PC-3 (cell line): ENCODE results near the gene VWA7. TPM values are rescaled to one million over a fixed set of nuclear protein-coding genes. Genes with fewer than 3 reads are reported as not detected.

Experiments used
- ATAC-seq: fragments of 200-7000 bp; cut with Tn5 transposase; 2 replicates; pipeline ENCODE4 v1.9.1; 2020; ENCODE audit warnings: mild to moderate bottlenecking, moderate library complexity
- BruUV-seq: library from RNA; stranded (reverse); fragments of 400-500 nt; replicated peaks from 2 replicates; lab custom pipeline; 2021; lab: Mats Ljungman, UMichigan
- CTCF ChIA-PET: fragments of 300-600 bp; sonication (Branson Sonifier 250); formaldehyde crosslinking; loops from one replicate; lab custom pipeline; 2022; ENCODE audit warnings: antibody characterized with exemption; lab: Charles Lee
- POLR2A ChIA-PET: fragments of 300-600 bp; sonication (Branson Sonifier 250); formaldehyde crosslinking; loops from one replicate; lab custom pipeline; 2022; ENCODE audit warnings: antibody characterized with exemption; ENCODE audit not compliant: unreplicated experiment; lab: Charles Lee
- DNase-seq: peaks from one replicate; pipeline ENCODE4 v3.0.0-alpha.2; 2015
- H2AFZ ChIP-seq: fragments of 300-600 bp; sonication (generic); 2 replicates; pipeline ENCODE4 v1.6.0; 2016; ENCODE audit warnings: antibody characterized with exemption, low read length
- H3F3A ChIP-seq: fragments of 300-600 bp; sonication (generic); one replicate; pipeline ENCODE4 v1.6.0; 2017; ENCODE audit warnings: antibody characterized with exemption, low read length, control low read depth, mild to moderate bottlenecking; ENCODE audit not compliant: unreplicated experiment
- H3K27ac ChIP-seq: fragments of 300-600 bp; sonication (generic); 2 replicates; pipeline ENCODE4 v1.5.1; 2016; ENCODE audit warnings: mild to moderate bottlenecking, low read length
- H3K27me3 ChIP-seq: fragments of 300-600 bp; sonication (generic); 2 replicates; pipeline ENCODE4 v1.6.1; 2016; ENCODE audit warnings: low read length, mixed read lengths
- H3K36me3 ChIP-seq: fragments of 300-600 bp; sonication (generic); 2 replicates; pipeline ENCODE4 v1.6.1; 2016; ENCODE audit warnings: low read depth, mixed run types, low read length, mixed read lengths
- H3K4me1 ChIP-seq: fragments of 300-600 bp; sonication (generic); 2 replicates; pipeline ENCODE4 v1.5.1; 2016; ENCODE audit warnings: low read length; ENCODE audit not compliant: insufficient read depth
- H3K4me2 ChIP-seq: fragments of 300-600 bp; sonication (generic); 2 replicates; pipeline ENCODE4 v1.6.0; 2016; ENCODE audit warnings: low read length
- H3K4me3 ChIP-seq: fragments of 300-600 bp; sonication (generic); 2 replicates; pipeline ENCODE4 v1.5.1; 2016; ENCODE audit warnings: mild to moderate bottlenecking, low read length, mixed read lengths
- H3K79me2 ChIP-seq: fragments of 300-600 bp; sonication (generic); 2 replicates; pipeline ENCODE4 v1.6.1; 2017; ENCODE audit warnings: low read length, mixed read lengths
- H3K9ac ChIP-seq: fragments of 300-600 bp; sonication (generic); 2 replicates; pipeline ENCODE4 v1.6.0; 2016; ENCODE audit warnings: mild to moderate bottlenecking, low read length
- H3K9me2 ChIP-seq: fragments of 300-600 bp; sonication (generic); replicated peaks from 2 replicates; pipeline ENCODE4 v1.6.1; 2016; ENCODE audit warnings: mixed run types, low read length, mixed read lengths
- H3K9me3 ChIP-seq: fragments of 300-600 bp; sonication (generic); 2 replicates; pipeline ENCODE4 v1.6.1; 2016; ENCODE audit warnings: low read length, mixed read lengths
- H4K20me1 ChIP-seq: fragments of 300-600 bp; sonication (generic); 2 replicates; pipeline ENCODE4 v1.6.1; 2016; ENCODE audit warnings: low read length, mixed read lengths
- EZH2 ChIP-seq: fragments of 300-600 bp; sonication (generic); IDR thresholded peaks from one replicate; pipeline ENCODE4 v1.6.1; 2017; ENCODE audit warnings: antibody characterized with exemption, mild to moderate bottlenecking, low read length; ENCODE audit not compliant: unreplicated experiment
- EZH2phosphoT487 ChIP-seq: fragments of 300-600 bp; sonication (generic); IDR thresholded peaks from 2 replicates; pipeline ENCODE4 v1.6.1; 2018; ENCODE audit warnings: mild to moderate bottlenecking, antibody characterized with exemption, low read length, borderline replicate concordance
- intact Hi-C: fragments of 100-400 bp; cut with micrococcal nuclease; formaldehyde crosslinking; loops from 2 replicates; pipeline ENCODE4 v1.9.0; 2023
- total RNA-seq: library from RNA; depleted of rRNA; stranded (reverse); fragments of >200 nt; gene quantifications from 2 replicates; pipeline ENCODE4 v1.2.3, GENCODE V29; 2014
- TF ChIP-seq, protein P1 (sequence below): fragments of 300-600 bp; sonication (generic); conservative IDR thresholded peaks from 2 replicates; pipeline ENCODE4 v1.5.1; 2017; ENCODE audit warnings: antibody characterized with exemption, low read depth, mild to moderate bottlenecking, low read length

Gene VWA7
- total RNA-seq, 1 experiment from 2014 or later: 1.9 TPM

DNA sequence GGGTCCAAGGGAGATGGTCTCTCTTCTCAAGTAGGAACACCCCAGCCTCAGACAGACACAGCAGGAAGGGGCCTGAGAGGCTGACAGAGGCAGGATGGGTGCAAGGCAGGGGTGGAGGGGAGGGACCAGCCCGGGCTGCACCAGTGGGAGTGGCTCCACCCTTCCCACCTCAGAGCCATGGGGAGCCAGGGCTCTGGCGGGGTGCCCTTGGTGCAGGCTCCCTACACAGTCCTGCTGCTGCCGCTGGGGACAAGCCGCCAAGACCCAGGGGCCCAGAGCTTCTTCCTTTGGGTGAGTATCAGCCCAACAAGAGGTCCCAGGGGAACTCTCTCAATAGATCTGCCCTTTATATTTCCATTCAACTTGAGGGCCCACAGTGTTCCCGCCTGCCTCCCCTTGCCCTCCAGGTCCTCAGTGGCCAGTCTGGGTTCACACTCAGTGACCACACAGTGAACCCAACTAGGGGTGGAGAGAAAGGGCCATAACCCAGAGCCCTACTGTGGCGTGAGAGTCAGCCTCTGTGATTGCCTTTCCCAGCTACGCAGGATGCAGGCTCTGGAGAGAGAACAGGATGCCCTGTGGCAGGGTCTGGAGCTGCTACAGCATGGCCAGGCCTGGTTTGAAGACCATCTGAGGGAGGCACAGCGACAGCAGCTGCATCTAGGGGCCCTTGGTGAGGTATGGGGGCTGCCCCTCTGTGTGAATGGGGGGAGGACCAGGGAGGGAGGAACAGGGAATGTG lies 14.1 kb downstream of the VWA7 start:
- Histone ChIP-seq H3K4me3 (no peak overlapping the region), H3K27me3 (no peaks in the 10 kb centered on the region), H3K9me2 (no peaks in the 10 kb centered on the region), H3K4me1 (0 out of 2 replicates have a peak, but pooled peaks cover 5% of the 10 kb centered on the region), H3F3A (no peaks in the 10 kb centered on the region), H3K79me2 (no peaks in the 10 kb centered on the region), H3K4me2 (no peak overlapping the region), H3K9ac (no peak overlapping the region), H3K9me3 (no peaks in the 10 kb centered on the region), H4K20me1 (no peaks in the 10 kb centered on the region), H2AFZ (no peak overlapping the region), H3K36me3 (no peaks in the 10 kb centered on the region), H3K27ac (no peak overlapping the region)
- intact Hi-C loops: loop anchor here (10.0 kb wide), 1 partner anchor 48 kb away; the partner anchor contains the start of gene LY6G6D
- POLR2A ChIA-PET: no interaction called here
- DNase-seq (no peak), ATAC-seq (no peak; the same call in 1 of the 2 replicates)
- CTCF ChIA-PET: no interaction called here
- BruUV-seq: no TSS peak
- TF ChIP-seq, protein P1, sequence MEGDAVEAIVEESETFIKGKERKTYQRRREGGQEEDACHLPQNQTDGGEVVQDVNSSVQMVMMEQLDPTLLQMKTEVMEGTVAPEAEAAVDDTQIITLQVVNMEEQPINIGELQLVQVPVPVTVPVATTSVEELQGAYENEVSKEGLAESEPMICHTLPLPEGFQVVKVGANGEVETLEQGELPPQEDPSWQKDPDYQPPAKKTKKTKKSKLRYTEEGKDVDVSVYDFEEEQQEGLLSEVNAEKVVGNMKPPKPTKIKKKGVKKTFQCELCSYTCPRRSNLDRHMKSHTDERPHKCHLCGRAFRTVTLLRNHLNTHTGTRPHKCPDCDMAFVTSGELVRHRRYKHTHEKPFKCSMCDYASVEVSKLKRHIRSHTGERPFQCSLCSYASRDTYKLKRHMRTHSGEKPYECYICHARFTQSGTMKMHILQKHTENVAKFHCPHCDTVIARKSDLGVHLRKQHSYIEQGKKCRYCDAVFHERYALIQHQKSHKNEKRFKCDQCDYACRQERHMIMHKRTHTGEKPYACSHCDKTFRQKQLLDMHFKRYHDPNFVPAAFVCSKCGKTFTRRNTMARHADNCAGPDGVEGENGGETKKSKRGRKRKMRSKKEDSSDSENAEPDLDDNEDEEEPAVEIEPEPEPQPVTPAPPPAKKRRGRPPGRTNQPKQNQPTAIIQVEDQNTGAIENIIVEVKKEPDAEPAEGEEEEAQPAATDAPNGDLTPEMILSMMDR: no peak
- TF ChIP-seq EZH2phosphoT487 (no peak), EZH2 (no peak)

DNA sequence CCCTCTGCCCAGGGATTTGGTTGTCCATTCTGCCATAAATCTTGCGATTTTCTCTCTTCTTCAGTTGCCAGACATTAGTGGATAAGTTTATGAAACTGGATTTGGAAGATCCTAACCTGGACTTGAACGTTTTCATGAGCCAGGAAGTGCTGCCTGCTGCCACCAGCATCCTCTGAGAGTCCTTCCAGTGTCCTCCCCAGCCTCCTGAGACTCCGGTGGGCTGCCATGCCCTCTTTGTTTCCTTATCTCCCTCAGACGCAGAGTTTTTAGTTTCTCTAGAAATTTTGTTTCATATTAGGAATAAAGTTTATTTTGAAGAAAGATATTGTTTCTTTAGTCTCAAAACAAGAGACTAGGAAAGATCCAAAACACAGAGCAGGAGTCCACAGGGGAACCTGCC lies 14.8 kb downstream of the VWA7 start, which contains the start of gene SAPCD1:
Gene SAPCD1 (plus strand): TSS at position 301 of the 400 bp plus-strand sequence. CDS start 399 bp downstream, outside the sequence.
- no peak within 1 kb of the TSS for H2AFZ ChIP-seq
- no peaks in the 10 kb centered on the region for H3K9me3 ChIP-seq
- no peaks in the 10 kb centered on the region for H3K27me3 ChIP-seq
- no peak within 1 kb of the TSS for H3K9ac ChIP-seq
- H3K4me3 ChIP-seq: no peak within 1 kb of the TSS
- intact Hi-C loops: loop anchor here (10.0 kb wide), 1 partner anchor 48 kb away; the partner anchor contains the start of gene LY6G6D
- no peaks in the 10 kb centered on the region for H3F3A ChIP-seq
- POLR2A ChIA-PET: no interaction called here
- 0 out of 2 replicates have a peak, but pooled peaks cover 5% of the 10 kb centered on the region for H3K4me1 ChIP-seq
- no peak for TF ChIP-seq EZH2
- no peak for TF ChIP-seq EZH2phosphoT487
- TF ChIP-seq, protein P1: no peak
- CTCF ChIA-PET: no interaction called here
- no TSS peak for BruUV-seq
- H3K4me2 ChIP-seq: no peak within 1 kb of the TSS
- no peak for DNase-seq
- H3K36me3 ChIP-seq: no peaks in the 10 kb centered on the region
- no peaks in the 10 kb centered on the region for H3K9me2 ChIP-seq
- H3K79me2 ChIP-seq: no peaks in the 10 kb centered on the region
- H3K27ac ChIP-seq: no peak within 1 kb of the TSS
- H4K20me1 ChIP-seq: no peaks in the 10 kb centered on the region
- no peak for ATAC-seq

DNA sequence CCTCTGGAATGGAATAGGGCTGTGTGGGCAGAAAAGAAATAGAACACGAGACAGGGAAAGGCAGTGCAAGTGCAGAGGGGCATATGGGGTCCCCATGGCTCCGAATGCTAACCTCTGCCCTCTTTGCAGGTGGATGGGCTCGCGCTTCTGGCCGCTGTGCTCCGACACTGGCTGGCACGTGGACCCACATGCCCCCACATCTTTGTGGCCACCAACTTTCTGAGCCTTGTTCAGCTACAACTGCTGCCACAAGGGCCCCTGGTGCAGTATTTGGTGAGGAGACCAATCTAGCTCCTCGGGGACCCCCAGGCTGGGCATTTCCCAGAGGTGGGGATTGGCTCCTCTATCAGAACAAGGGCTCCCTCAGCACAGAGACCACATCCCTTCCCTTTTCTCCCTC lies 15.8 kb downstream of the VWA7 start:
- no peak for ATAC-seq
- POLR2A ChIA-PET: no interaction called here

More for the DNA sequence above, 15.8 kb downstream of the VWA7 start:
- Histone ChIP-seq H3K9me2 (no peaks in the 10 kb centered on the region), H3K36me3 (no peaks in the 10 kb centered on the region), H3K4me2 (no peak overlapping the region), H3K9ac (no peak overlapping the region), H3K27ac (no peak overlapping the region), H4K20me1 (no peaks in the 10 kb centered on the region), H3K4me1 (0 out of 2 replicates have a peak, but pooled peaks cover 5% of the 10 kb centered on the region), H2AFZ (no peak overlapping the region), H3K79me2 (no peaks in the 10 kb centered on the region), H3K9me3 (no peaks in the 10 kb centered on the region), H3K4me3 (no peak overlapping the region), H3F3A (no peaks in the 10 kb centered on the region), H3K27me3 (no peaks in the 10 kb centered on the region)
- TF ChIP-seq EZH2: no peak
- TF ChIP-seq, protein P1: no peak
- TF ChIP-seq EZH2phosphoT487: no peak
- CTCF ChIA-PET: no interaction called here
- no peak for DNase-seq
- intact Hi-C loops: loop anchor here (10.0 kb wide), 1 partner anchor 47 kb away; the partner anchor contains the start of gene LY6G6D
- BruUV-seq: no TSS peak
